ENCODE data around the gene CORO2B.

DNA sequence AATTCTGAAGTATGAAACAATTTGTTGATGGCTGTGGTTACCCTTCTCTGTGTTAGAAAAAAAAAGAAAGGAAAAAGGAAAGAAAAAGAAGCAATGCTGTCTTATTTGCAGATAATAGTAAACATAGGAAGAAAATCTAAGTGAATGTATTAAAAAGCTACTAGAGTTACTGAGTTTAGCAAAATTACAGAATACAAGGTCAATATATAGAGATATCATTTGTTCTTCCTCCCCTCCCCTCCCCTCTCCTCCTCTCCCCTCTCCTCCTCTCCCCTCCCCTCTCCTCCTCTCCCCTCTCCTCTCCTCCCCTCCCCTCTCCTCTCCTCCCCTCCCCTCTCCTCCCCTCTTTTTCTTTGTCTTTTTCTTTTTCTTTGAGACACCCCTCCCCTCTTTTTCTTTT is 172.8 kb downstream of the CORO2B start:
- TF ChIP-seq CTCF (conservative IDR thresholded peaks at IDR 0.05; ENCODE audit: low read depth, low read length) (no peak), EZH2 (IDR thresholded peaks at IDR 0.05; ENCODE audit: borderline replicate concordance, low read depth, low read length, poor library complexity, severe bottlenecking) (no peak)

Measured in A673 (cell line).